Fibroblast of skin of left quadriceps (primary cell): Measurements from ENCODE around the gene SOCS7.

Experiments used
- DNase-seq, 2 experiments: peaks; one replicate each; pipeline ENCODE4 v3.0.0-alpha.2; 2013; ENCODE audit warnings: low read depth in 2 of 2

Gene SOCS7

GRCh38 chr17:38364741-38365140 lies 13.1 kb downstream of the SOCS7 start:
- DNase-seq, result no peak

DNA sequence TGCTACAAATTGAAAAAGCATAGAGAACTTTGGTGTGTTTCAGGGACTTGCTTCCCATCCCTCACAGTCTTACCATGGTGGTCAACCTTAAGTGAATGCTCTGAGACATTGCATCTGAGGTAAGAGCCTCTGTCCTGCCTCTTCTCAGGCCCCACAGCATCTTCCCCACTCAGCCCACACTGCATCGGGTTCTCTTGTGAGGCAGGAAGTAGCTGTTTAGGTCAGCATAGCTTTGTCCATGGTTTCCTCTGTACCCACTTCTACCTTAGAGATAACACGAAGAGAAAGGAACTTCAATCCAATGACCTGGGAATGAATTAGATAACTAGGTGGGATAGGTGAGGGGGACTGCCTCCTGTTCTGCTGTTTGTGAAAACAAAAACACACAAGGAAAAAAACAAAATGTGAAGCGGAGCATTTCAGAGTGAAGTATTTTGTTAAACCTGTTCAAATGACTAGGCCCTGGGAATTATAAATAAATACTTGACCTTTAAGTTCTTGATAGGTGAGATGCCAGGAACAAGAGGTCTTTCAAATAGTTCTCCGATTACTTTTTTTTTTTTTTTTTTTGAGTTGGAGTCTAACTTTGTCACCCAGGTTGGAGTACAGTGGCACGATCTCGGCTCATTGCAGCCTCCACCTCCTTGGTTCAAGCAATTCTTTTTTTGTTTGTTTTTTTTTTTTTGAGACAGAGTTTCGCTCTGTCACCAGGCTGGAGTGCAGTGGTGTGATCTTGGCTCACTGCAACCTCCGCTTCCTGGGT lies 17.7 kb downstream of the SOCS7 start:
- DNase-seq, result no peak

DNA sequence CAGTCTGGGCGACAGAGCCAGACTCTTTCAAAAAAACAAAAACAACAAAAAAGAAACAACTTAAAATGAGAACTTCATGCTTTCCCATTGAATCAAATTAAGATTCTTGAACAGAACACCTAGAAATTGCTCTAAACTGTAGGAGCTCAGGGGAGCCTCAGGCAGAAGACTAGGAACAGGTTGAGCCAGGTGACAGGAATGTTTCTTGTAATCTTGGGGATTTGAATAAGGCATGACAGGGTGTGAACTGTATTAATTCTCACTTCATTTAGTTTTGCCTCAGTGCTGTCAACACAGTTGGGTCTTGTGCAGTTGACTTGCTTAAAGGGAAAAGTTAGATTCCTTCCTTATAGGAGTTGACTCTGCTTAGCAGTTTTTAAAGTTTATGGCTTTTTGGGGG lies 27.8 kb downstream of the SOCS7 start:
- DNase-seq, result no peak

DNA sequence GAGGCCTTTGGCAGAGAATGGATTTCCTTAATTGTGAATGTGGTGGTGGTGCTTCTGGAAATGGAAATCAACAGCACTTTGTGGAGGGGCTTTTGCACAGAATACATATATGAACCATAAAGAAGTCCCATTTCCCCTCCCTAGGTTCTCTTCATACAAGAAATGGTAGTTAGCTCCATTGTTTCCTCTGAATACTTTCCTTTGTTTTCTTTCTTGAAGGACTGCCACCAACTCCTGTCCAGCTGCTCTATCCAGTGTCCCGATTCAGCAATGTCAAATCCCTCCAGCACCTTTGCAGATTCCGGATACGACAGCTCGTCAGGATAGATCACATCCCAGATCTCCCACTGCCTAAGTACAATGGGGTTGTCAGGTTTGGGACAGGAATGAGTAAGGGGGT lies 43.4 kb downstream of the SOCS7 start:
- DNase-seq, result no peak

GRCh38 chr17:38397227-38397626 lies 45.6 kb downstream of the SOCS7 start:
- DNase-seq, result no peak

DNA sequence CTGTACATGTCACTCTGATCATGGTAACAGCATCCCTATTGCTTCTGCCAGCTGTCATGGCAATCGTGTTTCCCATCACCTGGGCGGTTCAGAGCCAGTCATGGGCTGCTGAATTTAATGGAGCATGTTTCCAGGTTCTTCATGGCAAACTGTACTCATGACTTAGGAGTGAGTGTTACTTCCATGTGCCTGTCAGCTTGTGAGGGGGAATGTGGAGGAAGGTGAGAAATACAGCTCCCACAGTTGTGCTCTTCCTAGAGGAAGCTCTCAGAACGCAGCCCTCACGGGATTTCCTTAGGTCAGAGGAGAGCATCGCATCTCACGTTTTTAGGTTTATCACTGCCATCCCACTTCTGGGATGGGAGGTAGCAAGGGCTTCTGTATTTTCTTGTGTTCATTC lies 48.6 kb downstream of the SOCS7 start:
- no peak for DNase-seq

DNA sequence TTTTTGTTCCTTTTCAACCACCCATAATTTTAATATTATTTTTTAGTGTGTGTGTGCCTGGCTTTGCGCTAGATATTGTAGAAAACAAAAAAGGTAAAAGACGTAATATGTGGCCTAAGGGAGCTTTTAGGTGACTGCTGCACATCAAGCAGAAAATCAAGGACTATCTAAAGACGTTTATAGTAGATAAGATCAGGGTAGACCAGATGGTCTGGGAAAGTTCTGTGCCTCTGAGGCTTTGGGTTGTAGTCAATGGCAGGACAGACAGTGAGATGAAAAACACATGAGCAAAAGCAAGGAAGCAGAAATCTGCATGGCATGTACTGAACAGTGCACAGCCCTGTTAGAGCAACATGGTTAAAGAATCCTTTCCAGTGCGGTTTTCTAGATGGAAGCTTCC lies 49.8 kb downstream of the SOCS7 start:
- DNase-seq, result no peak

- DNase-seq, result no peak
Measured at GRCh38 chr17:38402897-38403296, 51.3 kb downstream of the SOCS7 start.

- DNase-seq, result peak; percentile 20 to 28
Measured at GRCh38 chr17:38403491-38403890, 51.8 kb downstream of the SOCS7 start.

DNA sequence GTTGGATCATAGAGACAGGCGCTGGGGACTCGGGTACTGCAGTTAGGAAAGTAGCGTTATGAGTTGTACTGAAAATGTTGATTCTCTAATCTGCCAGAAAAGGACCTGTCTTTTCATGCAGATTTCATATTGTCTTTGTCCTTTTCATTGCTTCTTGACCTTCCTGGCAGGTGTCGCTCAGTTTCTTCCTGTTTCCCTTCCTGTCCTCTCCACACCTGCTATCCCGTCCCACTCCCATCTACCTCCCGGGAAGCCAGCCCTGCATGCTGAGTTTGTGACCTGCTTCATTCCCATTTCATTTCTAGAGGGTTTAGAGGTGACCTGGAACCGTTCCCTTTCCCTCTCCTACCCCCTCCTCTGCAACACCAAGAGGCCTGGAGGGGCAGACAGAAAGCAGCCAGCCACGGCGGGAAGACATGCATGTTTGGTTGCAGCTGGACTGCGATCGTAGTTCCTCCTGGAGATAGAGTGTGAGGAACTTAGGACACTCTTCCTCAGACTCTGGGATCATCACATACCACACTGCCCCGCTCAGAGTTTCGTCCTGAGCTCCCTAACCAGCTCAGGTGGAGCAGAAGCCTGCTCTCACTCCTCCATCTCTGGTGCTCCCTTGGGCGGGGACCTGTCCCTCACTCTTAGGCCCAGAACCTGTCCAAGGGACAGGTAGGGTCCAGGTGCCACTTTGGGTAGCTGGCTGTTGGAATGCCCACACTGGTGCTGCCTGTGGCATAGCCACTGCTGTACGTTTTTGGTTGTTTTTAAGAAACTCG lies 52.7 kb downstream of the SOCS7 start:
- no peak for DNase-seq

GRCh38 chr17:38405654-38406053 lies 54.0 kb downstream of the SOCS7 start:
- no peak for DNase-seq

GRCh38 chr17:38410201-38410600 lies 58.6 kb downstream of the SOCS7 start:
- no peak for DNase-seq

DNA sequence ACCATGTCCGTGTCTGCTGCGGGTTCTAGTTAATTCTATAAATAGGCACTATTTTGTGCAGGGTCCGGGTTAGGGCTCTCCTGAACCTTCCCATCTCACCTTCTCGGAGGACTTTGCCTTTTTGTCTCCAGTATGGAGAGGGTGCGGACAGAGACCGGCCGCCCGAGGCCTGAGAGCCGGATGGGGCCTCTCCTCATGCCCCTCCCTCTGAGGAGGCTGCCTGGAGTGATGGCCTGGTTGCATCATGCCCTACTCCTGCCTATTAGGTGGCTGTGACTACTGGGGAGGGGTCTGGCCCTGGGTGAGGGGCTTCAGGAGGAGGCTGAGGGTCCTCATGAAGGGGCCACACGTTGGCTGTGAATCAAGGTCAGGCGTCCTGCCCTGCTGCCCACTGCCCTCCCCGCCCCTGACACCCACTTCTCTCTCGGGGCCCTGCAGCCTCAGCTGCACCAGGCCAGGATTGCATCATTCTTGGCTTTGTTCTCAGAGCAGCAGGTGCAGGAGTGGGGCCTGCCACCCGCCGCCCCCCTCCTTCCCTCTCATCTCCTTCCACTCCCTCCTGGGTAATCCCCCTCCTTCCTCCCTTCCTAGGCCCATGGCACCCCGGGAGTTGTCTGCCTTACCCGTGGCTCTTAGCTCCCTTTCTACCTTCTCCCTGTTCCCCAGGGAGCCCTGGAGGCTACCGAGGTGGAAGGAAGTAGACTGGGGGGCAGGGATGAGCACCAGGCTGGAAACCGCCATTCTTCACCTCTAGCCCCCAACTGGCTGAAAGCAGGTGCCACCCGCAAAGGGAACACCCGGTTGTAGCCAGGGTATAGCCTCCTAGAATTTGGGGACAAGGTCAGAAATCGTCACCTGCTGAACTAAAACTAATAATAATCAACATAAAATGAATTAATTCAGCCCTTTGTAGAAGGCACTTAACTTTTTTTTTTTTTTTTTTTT lies 63.9 kb downstream of the SOCS7 start:
- peak in 1 of 2 experiments; percentile 45 for DNase-seq

DNA sequence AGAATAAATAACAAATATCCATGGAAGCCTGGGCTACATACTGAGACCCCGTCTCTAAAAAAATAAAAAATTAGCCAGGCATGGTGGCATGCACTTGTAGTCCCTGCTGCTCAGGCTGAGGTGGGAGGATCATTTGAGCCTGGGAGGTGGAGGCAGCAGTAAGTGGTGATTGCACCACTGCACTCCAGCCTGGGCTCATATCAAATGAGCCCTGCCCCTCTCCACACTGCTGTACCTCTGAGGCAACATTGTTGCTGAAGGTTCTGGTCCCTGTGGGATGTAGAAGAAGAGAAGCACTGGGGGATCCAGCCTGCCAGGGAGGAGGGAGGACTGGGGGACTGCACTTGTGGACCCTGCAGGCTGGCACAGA lies 65.2 kb downstream of the SOCS7 start:
- DNase-seq, result no peak

DNA sequence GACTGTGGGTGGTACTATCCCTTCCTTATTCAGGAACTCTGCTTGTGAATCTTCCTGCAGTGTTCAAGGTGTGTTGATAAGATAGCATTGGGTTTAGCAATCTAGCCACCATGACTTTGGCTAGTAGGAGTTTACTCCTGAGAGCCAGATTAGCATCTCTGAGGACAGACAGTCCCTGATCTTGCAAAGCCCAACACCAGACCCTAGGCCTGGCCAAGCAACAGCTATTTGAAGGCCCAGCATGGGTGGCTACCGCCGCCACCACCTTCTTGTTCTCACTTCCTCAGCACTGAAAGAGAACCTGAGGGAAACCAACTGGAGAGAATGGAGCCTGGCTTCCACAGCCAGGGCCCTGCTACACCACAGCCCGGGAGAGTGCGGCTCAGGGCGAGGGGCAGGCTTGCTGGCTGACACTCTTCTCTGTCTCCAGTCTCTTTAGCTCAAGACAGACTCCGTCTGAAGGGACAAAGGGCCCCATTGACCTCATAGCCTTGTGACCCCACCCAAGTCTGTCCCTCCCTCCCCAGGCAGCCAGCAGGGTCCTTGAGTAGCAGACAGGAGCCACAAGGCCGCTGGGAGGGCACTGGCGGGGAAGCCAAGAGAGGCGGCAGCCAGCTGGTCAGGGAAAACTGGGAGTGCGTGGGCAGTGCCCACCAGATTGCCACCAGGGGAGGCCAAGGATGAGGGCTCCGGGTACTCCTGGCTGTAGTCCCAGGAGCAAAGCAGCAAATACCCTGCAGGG lies 65.7 kb downstream of the SOCS7 start:
- DNase-seq, result no peak

DNA sequence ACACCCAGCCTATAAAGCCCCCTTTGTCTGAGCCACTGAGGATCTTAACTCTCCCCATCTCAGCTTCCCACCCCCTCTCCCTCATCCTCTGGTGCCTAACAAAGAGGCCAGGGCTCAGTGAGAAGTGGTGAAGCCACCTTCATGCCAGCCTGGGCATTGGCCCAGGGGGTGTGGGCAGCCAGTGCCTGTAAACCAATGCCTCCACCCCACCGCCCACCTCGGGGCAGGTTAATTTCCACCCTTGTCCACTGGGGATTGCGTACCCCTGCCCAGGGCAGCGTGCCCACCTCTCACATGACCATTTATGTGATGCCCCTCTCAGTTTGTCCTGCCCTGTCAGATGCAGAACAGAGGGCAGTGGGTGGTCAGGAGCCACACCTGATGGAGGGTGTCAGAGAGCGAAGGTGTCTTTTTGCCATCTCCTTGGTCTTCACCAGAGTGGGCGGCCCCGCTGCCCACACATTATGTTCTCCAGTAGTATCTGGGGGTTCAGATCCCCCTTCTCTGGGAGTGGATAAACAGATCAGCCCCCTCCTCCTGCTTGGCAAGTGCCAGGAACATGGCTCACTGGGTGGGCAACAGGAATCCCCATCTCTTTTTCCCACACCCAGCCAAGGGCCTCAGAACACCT lies 66.5 kb downstream of the SOCS7 start:
- DNase-seq, result no peak

DNA sequence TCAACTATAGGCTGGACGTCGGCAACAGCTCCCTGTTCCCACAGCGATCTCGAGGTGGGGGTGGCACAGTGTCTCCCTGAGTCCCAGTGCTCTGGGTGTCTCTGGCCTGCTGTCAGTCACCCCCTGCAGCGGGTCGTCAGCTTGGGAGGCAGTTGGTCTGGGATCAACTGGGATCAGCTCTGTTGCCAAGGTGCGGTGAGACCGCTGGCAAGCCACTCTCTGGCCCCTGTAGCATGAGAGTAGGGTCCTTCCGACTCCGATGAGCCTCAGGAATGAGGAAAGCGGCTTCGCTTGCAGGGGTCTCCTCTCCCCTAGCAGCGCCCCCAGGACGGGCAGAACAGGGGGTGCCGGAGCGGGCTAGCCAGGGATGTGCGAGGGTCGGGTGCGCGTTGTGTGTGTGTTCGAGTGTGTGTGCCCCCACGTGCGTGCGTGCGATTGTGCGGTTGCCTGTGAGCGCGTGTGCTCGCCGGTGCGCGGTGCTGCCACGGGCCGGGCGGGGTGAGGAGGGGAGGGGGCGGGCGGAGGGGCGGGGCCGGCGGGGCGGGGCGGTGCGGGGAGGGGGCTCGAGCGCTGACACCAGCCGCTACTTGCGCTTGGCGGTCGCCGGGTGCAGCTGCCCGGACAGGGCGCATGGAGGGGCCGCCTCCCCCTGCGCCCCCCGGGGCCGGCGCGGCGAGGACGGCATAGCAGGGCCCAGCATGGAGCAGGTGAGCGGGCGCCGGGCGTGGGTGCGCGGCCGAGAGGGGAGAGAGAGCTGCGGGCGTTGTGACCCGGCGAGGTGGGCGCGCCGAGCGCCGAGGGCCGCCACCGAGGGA lies 67.3 kb downstream of the SOCS7 start:
- no peak for DNase-seq

DNA sequence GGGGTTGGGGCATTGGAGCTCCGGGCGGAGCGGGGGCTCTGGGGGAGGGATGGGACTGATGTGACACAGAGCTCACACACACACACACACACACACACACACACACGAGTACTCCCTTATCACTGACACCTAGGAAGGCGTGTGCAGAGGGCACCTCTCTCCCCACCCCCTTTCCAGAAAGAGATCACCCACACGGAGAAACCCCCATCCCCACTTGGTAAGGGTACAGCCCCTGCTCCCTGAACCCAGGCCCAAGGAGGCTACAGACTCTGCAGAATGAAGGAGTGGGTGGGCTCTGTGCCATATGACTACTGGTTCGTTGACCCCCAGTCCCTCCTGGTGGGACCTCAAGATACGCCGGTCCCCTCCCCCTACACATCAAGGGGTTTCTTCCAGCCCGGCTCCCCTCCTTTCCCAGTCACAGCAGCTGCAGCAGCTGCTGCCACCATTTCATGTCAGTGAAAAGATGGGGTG lies 67.9 kb downstream of the SOCS7 start:
- no peak for DNase-seq

DNA sequence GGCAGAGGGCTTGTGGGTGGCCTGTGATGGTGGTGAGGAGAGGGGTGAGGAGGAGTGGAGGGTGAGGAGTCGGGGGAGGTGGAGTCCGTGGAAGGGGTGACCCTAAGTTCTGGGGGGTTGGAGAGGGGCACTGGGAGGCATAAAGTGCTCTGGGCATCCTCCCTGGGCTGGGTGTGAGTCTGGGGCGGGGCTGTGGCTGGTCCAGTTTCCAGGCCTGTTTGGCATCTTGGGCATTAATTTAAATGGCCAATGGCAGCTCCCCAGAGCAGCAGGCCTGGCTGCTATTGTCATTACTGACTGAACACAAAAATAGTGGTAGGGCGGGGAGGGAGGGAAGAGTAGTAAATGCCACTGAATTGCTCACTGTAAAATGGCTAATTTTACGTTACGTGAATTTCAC lies 68.9 kb downstream of the SOCS7 start:
- DNase-seq, result no peak
